Left forelimb (tissue), 1 donor: Measurements from ENCODE around the gene HP1BP3.
A peak's percentile ranks its signal among the peaks of the same experiment; 100 is the strongest.

ENCODE experiments used
- DNase-seq: peaks from one replicate; pipeline ENCODE4 v3.0.0-alpha.2; 2018; ENCODE audit warnings: low spot score

The HP1BP3 gene

DNA sequence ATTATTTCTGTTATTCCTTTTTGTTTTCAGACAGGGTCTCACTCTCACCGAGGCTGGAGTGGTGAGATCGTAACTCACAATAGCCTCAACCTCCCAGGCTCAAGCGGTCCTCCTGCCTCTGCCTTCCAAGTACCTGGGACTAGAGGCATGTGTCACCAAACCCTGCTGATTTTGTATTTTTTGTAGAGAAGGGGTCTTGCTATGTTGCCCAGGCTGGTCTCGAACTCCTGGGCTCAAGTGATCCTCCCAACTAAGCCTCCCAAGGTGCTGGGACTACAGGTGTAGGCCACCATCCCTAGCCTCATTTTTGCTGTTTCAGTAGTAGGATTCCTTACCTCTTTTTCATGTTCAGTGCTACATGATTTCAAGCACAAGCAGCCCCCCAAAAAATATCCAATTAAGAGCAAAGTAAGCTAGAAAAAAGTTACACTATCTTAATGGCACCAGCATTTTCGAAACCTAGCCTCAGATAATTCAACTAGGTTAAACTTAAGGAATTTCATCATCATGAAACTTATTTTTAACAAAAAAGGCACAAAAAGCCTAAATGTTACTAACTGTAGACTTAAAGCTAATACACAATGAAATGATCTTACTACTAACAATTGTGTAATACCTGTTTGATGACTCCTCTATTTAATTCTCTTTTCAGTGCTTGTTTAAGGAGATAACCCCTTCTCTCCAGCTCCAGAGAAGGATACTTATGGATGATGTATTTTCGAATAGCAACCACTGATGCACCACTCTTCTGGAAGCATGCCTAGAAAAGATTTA, 16.6 kb downstream of the HP1BP3 start:
- DNase-seq: no peak

DNA sequence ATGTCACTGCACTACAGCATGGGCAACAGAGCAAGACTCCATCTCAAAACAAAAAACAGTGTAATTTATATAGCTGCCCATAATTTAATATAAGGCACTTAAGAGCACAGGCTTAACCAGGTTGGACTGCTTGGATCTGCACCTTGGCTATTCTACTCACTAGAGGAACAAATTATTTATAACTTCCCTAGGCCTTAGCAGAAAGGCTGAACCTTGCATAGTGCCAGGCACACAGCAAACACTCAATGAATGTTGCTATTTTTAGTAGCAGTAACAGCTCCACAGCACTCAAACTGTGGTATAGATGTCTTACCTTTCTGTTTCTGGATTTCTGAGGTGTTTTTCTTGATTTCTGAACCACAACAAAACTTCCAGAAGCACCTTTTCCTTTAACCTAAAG, 19.8 kb downstream of the HP1BP3 start:
- no peak for DNase-seq

DNA sequence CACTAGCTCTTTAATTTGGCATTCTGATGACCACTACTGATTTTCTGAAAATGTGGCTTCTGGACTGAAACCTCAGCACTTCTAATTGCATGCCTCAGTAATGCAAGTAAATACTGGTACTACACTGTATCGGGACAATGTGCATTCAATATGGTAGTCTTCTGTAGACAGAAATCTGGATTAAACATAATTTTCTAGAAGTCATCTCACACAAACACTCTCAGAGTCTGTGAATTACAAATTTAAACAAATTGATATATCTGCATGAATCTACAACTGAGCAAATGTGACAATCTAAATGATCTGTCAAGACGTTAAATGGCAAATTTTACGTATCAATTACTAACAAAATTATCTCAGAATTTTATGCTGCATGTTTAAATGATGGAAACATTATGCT, 23.7 kb downstream of the HP1BP3 start:
- no peak for DNase-seq

DNA sequence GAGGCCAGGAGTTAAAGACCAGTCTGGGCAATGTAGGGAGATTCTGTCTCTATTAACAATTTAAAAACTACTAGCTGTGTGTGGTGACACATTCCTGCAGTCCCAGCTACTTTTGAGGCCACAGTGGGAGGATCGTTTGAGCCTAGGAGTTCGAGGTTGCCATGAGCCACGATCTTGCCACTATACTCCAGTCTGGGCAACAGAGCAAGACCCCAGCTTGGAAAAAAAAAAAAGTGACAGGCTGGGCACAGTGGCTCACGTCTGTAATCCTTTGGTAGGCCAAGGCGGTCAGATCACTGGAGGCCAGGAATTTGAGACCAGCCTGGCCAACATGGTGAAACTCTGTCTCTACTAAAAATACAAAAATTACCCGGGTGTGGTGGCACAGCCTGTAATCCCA, 26.8 kb downstream of the HP1BP3 start:
- DNase-seq: no peak

DNA sequence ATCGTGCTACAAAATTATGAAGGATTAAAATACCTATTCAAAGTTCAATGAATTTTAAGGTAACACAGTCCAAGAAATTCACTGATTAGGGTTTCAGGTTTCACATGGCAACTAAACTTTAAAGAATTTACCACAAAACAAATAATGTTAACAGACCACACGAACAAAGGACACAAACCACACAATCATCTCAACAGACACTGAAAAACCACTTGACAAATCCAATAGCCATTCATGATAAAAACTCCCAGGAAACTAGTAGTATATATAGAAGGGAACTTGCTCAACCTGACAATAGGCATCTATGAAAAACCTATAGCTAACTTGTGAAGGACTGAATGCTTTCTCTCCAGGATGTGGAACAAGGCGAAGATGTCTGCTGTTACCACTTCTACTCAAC, 33.5 kb downstream of the HP1BP3 start:
- DNase-seq: no peak

DNA sequence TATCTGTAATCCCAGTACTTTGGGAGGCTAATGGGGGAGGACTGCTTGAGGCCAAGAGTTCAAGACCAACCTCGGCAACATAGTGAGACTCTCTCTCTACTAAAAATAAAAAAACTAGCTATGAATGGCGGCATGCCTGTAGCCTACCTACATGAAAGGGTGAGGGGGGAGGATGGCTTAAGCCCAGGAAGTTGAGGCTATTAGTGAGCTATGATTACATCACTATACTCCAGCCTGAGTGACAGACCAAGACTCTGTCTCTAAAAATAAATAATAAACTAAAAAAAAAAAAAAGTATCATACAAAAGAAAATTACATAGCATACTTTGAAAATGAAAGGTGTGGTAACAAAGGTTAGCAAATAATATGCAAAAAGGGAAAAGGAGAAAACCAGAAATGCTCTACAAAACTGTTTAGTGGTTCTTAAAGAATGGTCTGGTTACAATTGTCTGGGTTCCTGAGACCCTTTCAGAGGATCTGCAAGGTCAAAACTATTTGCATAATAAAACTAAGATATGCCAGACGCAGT, 35.6 kb downstream of the HP1BP3 start:
- no peak for DNase-seq

DNA sequence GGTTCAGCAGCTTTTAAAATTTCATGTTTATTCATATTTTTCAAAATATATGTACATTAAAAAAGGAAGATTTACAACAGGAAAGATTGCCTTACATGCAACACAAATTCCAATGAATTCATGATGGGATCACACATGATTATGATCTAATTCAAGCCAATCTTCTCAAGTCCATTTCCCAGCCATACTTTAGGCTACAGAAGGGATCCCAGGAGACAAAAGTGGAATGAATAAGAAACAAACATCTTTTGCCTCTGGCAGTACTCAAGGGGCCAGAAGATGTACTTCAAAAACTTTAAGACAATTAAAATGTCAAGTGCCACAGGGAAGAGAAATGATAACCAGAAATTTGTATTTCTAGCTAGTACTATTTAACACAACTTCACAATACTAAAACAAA, 44.4 kb downstream of the HP1BP3 start:
- DNase-seq: no peak

DNA sequence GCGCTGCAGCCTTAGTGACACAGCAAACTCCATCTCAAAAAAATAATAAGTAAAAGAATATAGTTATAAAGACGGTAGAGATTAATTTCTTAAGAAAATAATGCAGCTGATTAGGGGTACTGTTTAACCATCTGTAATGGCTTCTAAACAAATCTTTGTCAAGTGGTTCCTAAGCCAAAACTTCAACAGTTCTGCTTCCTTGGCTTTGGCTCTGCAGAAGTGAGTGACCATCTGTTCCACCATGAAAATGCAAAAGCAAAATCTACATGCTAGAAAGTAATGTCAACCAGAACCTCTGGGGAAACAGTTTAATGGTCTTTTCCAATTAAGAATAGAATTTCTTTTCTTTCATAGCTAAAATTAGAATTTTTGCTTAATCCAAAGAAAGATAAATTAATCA, 46.3 kb downstream of the HP1BP3 start:
- DNase-seq: no peak

DNA sequence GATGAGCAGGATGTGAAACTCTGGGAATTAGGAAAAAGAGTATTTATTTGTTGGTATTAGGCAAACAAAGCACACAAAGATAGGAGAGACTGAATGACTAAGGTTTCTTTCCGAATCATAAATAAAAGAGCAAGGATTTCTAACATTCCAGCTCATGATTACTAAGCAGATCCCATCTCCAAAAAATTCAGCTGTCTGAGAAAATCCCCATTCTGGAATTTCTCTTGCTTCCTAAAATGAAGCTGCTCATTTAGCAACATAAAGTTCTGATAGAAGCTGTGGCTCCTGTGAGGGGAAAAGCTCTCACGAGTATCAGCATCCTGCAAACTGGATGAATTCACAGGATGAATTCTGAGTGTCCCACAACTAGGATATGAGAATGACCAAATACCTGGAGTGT, 47.9 kb downstream of the HP1BP3 start:
- no peak for DNase-seq

DNA sequence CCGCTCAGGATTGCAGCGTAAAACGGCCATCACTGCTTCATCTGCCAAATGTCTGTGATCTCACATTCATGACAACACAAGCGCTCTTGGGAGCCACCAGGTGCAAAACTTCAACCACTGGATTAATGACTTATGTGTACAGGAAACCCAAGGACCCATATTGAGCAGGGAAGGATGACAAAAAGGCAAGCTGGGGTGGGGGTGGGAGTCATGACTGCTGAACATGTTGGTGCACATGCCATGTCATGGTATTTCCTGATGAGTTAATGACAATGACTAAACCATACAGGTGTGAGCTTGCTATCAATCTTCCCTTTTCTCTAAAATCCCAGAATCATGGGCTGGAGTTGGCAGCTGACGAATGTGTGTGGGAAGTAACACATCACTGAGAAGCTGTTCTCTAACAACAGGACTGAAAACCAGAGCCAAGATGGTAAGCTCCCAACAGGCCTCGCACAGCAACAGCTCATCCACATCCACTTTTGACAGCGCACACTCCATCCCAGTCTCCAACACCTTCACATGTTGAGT, 51.5 kb downstream of the HP1BP3 start:
- no peak for DNase-seq

DNA sequence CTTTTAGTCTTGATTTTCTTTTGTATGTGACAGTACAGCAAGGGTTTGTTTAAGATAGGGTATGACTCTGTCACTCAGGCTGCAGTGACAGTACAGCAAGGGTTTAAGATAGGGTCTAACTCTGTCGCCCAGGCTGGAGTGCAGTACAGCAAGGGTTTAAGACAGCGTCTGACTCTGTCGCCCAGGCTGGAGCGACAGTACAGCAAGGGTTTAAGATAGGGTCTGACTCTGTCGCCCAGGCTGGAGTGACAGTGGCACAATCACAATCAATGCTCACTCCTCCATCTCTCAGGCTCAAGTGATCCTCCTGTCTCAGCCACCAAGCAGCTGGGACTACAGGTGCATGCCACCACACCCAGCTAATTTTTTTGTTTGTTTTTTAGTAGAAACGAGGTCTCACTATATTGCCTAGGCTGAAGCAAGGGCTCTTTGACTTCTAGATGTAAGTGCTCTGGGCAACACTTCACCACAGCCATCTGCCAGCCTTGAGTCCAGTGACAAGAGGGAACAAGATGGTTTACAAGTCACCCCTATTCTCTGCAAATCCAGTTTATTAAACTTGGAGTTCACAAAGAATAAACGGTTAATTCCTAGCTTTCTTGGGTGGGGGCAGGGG, 53.6 kb downstream of the HP1BP3 start:
- no peak for DNase-seq

DNA sequence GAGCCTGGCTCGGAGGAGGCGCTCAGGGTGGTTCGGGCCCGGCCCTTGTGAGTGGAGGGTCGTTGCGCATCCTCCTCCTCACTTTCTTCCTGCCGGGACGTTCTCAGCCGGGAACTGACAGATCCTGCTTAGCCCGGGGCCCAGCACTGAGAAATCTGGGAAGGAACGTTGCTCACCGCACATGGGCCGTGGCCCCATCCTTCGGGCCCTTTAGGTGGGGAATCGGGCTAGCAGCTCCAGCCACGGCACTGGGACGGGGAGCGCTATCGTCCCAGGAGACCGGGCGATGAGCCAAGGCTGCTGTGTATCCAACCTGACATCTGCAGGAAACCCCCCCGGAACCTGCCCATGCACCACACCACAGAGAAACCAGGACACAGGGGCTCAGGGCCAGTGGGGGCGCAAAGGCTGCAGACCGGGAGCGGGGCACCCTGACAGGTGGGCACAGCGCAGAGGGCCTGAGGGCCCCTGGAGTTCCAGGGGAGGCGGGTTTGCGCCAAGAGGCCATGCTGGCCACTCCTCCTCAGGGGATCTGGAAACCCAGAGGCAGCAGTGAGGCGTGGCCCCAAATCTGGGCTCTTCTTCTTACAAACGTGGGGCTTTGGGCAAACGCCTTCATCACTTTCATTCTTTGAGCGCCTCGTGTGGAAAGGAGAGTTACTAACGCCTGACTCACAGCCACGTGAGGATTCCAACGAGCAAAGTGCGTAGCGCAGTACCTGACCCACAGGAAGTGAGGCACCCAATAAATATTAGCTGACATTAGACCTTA, 54.3 kb downstream of the HP1BP3 start, which contains the start of gene SH2D5:
SH2D5 (minus strand) TSS at position 116 of the 772 bp plus-strand sequence. CDS start 4,659 bp downstream, outside the sequence.
- peak; percentile 62 for DNase-seq

DNA sequence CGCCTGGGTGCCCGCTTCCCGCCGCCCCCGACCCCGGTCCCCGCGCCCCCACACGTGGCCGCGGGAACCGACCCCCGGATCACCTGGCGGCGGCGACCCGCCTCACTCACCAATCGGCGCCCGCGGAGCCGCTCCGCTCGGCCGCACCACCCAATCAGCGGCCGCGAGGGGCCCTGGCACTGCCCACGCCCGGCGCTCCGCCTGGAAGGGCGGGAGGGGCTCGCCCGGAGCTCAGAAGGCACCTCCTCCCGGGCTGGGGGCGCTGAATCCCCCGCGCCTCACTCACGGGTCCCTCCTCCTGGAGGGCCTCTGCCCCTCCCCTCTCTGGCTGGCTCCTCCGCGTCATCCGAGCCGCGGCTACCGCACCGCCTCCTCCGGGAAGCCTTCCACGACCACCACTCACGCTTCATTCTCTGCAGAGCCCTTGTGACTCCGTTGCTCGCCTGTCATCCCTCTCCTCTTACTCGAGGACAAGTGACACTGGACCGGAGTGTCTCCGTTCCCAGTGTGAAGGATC, 55.0 kb downstream of the HP1BP3 start:
- DNase-seq: peak; percentile 79

DNA sequence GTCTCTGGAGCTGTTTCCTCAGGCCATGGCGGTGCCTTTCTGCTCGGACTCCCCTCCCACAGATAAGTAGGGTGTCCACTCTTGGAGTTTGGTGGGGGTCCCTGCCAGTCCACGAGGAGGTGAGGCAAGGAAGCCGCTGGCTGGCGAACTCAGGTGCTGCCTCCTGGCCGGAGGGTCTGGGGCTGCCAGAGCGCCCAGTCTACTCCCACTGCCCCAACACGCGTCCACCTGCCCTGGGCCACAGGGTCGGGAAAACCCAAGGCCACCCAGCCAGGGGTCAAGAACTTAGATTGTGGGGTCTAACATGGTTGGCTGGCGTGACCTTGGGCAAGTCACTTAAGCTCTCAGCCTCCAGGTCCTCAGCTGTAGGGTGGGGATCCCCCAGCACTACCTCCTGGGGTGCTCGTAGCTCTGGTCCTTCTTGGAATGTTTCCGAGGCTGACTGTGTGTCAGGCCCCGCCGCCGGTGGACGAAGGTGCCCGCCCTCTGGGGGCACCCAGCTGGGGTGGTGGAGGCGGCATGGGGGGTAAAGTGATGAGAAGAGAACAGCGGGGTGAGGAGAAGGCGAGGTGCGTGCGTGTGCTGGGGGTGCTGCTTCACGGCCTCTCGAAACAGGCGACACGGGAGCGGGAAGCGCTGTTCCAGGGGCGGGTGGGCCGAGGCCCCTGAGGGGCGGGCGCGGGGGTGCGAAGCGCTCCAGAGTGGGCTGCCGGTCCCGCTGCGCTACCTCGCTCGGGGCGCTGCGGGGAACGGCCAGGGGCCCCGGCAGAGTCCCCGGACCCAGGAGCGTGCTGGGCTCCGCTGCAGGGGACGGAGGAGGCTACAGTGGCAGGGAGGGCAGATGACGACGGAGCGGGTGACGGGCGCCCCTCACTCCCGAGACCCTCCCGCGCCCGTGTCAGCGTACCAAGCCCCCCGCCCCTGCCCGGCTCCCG, 55.8 kb downstream of the HP1BP3 start:
- DNase-seq: no peak

DNA sequence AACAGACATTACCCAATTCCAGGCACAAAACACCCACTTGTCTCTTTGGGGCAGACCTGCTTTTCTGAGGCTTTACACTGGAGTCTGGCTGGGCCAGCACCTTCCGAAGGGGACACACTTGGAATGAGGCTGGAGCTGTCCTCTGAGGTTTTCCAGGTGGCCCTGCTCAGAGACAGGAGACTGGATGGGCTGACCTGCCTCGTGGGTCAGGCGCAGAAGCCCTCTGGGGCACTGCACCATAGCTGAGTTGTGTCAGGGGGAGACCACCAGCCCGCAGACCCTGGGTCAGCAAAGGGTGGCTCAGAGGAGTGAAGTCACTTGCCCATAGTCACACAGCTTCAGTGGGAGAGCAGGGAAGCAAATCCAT, 56.4 kb downstream of the HP1BP3 start:
- no peak for DNase-seq

DNA sequence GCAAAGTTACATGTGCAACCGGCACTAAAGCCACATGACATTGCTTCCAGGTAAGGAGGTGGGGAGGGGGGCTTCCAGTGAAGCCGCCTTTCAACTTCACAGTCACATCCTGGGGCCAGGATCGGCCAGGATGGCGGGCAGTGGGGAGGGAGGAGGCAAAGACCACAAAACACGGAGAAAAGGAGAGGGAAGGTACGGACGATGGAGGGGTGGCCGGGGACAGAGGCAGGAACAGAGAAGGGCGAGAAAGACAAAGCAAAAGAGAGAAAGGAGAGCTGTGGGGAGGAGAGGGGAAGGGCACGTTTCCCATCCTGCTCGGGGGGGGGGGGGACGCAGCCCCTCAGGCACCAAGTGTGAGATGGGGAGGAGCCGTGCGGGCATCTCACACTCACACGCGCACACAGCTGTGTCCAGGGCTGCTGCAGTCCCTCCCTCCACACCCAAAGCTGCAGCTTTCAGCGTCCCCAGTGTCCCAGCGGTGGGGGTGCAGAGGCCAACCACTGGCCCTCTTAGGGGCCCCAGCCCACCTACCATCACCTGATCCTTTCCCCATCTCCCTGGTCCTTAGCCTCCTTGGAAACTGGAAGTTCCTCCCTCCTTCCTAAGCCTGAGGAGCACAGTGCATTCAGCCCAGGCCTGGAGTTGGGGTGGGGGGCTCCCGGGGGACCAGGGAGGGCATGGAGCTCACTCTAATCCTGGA, 57.0 kb downstream of the HP1BP3 start:
- DNase-seq: no peak

DNA sequence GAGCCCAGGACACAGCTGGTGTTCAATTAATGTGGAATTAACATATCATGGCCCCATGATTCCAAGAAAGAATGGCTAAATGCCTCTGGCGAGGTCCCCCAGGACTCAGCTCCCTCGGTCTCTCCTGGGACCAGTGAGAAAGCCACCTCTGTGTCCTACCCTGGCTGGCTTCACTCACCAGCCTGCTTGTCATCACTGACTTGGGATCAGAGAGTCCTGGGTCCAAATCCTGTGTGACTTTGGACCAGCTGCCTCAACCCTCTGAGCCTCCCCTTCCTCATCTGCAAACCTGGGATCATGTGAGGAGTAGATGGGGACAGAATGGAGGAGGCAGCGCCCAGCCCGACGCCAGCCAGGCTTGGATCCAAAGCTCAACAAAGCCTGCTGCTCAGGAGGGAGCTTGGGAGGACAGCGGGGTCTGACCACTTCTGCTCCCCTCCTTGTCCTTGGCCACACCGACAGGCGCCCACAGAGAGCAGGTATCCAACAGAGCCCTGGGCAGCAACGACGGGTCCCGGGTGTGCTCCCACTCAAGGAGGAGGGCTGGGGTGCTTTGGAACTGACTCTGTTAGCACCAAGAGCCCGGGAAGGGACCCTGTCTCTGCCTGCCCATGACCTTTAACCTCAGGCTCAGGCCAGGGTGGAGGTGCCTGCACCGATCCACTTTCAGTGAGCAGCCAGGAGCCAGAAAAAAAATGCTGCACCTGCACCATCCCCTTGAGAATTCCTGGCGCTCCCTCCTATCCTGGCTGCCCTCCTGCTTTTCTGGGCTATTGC, 57.8 kb downstream of the HP1BP3 start:
- no peak for DNase-seq

DNA sequence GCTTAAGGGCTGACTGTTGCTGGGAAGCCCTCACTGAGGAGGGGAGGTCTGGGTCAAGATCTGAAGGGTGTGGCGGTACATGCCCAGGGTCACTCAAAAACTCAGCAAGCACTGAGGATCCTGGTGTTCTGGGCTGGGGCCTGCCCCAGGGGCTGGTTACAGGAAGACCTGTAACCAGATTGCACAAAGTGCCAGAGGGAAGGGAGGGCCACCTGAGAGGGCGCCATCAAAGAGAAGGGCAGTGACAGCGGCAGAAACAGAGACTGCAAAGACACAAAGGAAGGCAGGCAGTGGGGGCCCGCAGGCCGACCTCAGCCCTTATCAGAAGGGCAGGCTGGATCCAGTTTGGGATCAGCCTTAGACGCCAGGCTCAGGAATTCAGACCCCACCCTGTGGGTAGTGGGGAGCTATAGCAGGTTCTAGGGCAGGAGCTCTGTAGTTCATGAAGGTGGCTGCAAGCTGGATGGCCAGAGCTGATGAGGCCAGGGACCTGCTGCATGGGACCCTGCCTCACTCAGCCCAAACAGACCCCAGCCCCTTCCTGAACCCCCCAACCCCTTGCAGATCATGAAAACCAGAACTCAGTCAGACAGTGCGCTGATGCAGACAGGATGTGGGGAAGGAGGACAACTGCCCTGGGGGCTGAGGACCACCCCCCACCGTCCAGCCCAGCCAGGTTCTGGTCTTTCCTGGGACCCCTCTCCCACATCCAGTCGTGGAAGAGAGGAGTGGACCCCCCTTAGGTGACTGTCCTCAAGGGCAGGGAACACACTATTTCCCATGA, 58.5 kb downstream of the HP1BP3 start:
- peak; percentile 51 for DNase-seq

DNA sequence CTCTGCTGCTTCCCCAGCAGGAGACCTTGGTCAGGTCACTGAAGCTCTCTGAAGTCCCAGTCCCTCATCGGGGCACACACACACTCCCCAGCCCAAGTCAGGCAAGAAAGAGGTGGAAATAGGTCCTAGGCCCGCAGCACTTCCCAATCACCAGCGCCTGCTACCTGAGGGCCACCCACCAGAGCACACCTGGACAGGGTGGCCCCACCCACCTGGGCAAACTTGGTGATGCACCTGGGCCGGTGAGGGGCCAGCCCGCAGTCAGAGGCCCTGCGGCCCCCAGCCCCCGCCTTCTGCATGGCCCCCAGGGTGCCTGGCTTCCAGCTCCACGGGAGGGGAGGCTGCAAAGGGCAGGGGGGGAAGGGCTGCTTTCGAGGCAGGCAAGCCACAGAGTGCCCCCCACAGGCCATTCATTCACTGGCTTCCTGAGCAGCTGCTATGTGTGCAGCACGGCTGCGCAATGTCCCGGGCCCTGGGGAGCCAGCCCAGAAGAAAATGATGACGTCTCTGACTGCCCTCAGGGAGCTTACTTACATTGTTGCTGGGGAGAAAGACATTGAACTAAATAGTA, 59.3 kb downstream of the HP1BP3 start:
- DNase-seq: peak; percentile 55
